ENCODE data around the gene CDH6. TPM values are rescaled to one million over a fixed set of nuclear protein-coding genes. Genes with fewer than 3 reads are reported as not detected.

CDH6 gene
- total RNA-seq, 1 experiment from 2014 or later, result 0.12 TPM

DNA sequence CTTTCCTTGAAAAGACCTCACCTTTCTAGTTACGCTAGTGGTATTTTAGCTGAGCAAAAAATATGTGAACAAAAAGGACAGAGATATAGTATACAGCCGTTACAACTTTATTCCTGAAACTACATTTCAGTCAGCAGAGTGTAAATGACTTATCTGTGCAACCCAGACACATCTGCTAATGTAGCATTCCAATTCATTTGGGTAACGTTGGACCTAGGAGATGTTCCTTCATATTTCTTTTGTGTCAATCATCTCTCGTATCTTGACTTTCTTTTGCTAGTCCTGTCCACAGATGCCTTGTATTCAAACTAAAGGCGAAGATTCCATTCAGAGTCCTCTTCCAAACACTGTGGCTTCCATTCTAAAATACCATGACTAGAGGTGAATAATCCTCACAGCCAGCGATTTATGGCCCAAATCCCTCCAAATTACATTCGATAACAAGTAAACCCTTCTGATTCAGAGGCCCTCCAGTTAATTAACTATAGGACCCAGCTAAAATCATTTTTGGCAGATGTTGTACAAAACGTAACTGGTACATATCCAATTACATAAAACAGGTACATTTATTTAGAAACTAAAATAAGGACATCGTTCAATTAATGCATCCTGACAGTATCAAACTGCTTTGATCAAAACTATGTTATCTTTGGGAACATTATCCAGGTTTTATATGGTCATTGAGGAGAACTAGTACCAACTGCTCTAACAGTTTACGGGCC, 182.7 kb downstream of the CDH6 start:
- no peak for DNase-seq (ENCODE audit: low read depth)

DNA sequence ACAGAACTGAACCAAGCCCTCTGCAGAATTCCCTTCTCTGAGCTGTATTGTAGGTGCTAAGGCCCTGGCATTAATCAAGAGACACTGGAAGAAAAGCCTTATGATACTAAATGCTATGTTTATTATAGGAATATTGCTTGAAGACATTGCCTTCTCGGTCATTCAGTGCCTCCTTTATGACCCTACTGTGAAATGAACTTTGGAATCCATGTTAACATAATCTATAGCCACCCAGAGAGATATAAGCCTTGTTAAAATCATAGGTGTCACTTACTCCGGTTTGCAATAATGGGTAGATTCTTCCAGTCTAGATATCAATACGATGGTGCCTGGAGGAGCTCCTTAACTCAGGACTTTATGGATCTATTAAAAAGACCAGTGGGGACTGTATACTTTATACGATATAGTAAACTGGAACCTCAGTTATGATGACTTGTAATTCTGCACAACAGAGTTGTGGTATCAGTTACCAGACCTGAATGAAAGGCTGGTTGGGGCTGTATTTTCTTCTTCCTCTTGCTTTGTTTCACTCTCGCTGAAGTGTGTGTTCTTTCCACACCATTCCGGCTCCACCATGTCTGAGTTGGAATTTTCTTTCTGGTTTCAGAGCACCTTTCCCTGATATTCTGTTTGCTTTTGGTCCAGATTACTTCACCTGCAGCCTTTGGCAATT, 183.9 kb downstream of the CDH6 start:
- DNase-seq (ENCODE audit: low read depth), result no peak

DNA sequence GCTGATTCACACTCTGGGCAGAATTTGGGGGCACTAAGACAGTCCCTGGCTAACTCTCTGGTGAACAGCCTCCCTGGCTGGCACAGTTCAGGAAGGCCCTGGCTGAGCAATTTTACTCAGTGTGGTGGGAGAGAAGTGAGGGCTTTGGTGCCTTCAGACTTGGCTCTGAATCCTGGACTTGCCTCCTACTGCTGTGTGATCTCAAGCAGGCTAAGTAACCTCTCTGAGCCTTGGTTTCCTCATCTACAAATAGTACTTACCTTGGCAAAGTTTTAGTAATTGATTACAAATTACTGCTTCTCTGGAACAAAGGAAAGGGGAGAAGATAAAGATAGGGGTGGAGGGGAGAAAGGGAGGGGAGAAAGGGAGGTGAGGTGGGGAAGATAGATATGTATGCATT, 184.7 kb downstream of the CDH6 start:
- DNase-seq (ENCODE audit: low read depth), result no peak

Measured in RPMI7951 (cell line).